Skin of body (tissue), 3 donors: ENCODE measurements around the gene PNLIPRP3. TPM values are rescaled to one million over a fixed set of nuclear protein-coding genes. Genes with fewer than 3 reads are reported as not detected.

Experiments
- DNase-seq: peaks from one replicate; lab custom pipeline; 2025; lab: John Stamatoyannopoulos, UW
- small RNA-seq: library from RNA; depleted of rRNA; stranded (forward); fragments of <200 nt; gene quantifications from one replicate; pipeline ENCODE3, GENCODE V24; 2014; ENCODE audit warnings: low replicate concordance
- total RNA-seq: library from RNA; depleted of rRNA; stranded (reverse); fragments of >200 nt; gene quantifications from one replicate; pipeline ENCODE4 v1.2.3, GENCODE V29; 2014

PNLIPRP3 gene
- total RNA-seq, 1 donor from 2014 or later: 5.8 TPM

DNA sequence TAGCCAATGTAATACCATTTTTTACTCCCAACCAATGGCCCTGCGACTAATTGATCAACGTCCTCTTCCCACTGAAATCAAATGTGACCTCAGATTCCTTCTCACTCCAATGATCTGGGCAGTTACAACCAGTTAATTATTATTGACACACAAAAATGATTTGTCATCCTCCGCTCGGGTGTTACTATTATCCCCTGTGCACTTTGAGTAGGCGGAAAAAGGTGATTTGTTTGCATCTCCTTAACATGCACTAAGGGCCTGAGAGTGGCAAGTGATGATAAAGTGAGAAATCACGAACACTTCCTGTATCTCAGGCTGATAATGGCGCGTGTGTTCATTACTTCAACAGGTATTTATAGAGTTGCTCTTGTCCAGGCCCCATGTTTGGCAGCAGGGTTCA is 77.1 kb downstream of the PNLIPRP3 start:
- no peak for DNase-seq

- DNase-seq: no peak
Measured at GRCh38 chr10:116510565-116510964, 82.9 kb downstream of the PNLIPRP3 start.

- no peak for DNase-seq
Measured at GRCh38 chr10:116511365-116511764, 83.7 kb downstream of the PNLIPRP3 start.

- DNase-seq: no peak
Measured at GRCh38 chr10:116521424-116522290, 94.0 kb downstream of the PNLIPRP3 start.

DNA sequence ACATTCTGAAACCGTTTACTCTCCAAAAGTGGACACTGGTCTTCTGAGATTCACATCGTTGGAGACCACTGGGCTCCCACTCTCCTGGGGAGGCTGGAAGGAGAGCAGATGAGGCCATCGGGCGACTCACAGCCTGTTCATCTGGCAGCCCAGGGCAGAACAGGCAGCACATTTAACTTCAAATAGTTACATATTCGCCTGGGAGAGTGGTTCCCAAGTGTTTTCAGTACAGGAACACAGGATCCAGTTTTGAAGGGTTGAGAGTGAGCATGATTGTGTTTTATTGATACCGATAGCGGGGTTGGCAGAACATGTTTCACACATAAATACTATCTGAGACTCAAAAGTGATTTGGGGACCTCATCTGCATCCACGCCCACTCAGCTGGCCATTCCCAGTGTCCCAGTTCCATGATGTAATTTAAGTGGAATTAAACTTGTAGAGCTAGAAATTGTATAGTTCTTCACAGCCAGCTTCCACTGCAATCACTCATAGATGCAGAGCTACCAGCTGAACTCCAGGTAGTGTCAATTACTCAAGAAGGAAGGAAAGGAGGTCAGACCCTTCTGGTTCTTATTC is 95.2 kb downstream of the PNLIPRP3 start:
- no peak for DNase-seq

DNA sequence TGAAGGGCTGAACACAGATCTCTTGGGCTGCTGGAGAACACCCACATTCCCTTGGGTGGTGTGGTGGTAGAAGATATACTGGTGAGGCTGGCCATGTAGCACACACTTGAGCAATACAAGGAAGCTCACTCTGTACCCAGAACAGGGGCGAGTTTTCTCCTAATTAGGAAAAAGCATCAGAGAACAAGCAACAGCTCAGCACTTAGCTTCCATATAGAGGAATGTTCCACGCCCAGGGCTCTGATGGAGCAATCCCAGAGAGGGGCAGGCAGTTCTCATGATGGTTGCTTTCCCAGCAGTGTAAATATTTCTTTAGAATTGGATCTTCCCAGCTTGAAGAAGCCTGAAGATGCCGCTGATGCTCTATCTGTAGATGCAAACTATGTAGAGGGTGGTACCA is 97.1 kb downstream of the PNLIPRP3 start:
- DNase-seq: no peak

- no peak for DNase-seq
Measured at GRCh38 chr10:116526219-116526618, 98.6 kb downstream of the PNLIPRP3 start.

Small RNA genes lying within 50 kb of the gene (small RNA-seq; reads per million reads assigned to genes)
- gene SNRPGP6: not detected

Other genes with a start within 250 kb of the PNLIPRP3 start
- gene GFRA1, start 154.6 kb upstream of the PNLIPRP3 start, total RNA-seq: 49.8 TPM
- not detected for gene CCDC172, start 103.4 kb upstream of the PNLIPRP3 start, total RNA-seq
- gene PNLIP, start 118.1 kb downstream of the PNLIPRP3 start, total RNA-seq: 1.4 TPM
- not detected for gene PNLIPRP1, start 163.1 kb downstream of the PNLIPRP3 start, total RNA-seq
- not detected for gene PNLIPRP2, start 193.1 kb downstream of the PNLIPRP3 start, total RNA-seq